ENCODE data around the gene MISP. TPM values are rescaled to one million over a fixed set of nuclear protein-coding genes. Genes with fewer than 3 reads are reported as not detected.
A peak's percentile ranks its signal among the peaks of the same experiment; 100 is the strongest.

MISP gene
- total RNA-seq, 2 donors from 2014 or later = 0.96 to 1.5 TPM

DNA sequence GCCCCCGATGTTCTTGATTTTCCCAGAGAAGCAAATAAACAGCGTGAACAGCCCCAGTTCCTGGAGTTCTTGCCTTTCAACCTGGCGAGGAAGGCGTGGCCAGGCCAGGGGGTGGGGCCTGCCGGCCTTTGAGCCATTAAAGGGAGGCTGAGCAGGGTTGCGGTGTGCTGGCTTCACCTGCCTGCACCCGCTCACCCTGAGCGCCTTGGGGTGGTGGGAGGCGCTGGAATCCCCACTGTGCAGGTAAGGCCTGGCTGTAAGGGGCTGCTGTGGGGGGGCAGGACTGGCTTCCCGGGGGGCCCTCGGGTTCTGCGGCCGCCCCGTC is 2.7 kb upstream of the MISP start:
- Histone ChIP-seq H3K9me3 (peaks cover 8 to 26% of the 10 kb centered on the region in 2 donors), H3K27me3 (no peaks in the 10 kb centered on the region), H3K4me3 (no peak overlapping the region), H3K36me3 (peaks cover 10% of the 10 kb centered on the region), H3K4me1 (no peaks in the 10 kb centered on the region), H3K27ac (no peak overlapping the region)
- TF ChIP-seq, protein P1, sequence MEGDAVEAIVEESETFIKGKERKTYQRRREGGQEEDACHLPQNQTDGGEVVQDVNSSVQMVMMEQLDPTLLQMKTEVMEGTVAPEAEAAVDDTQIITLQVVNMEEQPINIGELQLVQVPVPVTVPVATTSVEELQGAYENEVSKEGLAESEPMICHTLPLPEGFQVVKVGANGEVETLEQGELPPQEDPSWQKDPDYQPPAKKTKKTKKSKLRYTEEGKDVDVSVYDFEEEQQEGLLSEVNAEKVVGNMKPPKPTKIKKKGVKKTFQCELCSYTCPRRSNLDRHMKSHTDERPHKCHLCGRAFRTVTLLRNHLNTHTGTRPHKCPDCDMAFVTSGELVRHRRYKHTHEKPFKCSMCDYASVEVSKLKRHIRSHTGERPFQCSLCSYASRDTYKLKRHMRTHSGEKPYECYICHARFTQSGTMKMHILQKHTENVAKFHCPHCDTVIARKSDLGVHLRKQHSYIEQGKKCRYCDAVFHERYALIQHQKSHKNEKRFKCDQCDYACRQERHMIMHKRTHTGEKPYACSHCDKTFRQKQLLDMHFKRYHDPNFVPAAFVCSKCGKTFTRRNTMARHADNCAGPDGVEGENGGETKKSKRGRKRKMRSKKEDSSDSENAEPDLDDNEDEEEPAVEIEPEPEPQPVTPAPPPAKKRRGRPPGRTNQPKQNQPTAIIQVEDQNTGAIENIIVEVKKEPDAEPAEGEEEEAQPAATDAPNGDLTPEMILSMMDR (IDR thresholded peaks at IDR 0.05) = no peak
- DNase-seq (ENCODE audit: low spot score) = no peak

DNA sequence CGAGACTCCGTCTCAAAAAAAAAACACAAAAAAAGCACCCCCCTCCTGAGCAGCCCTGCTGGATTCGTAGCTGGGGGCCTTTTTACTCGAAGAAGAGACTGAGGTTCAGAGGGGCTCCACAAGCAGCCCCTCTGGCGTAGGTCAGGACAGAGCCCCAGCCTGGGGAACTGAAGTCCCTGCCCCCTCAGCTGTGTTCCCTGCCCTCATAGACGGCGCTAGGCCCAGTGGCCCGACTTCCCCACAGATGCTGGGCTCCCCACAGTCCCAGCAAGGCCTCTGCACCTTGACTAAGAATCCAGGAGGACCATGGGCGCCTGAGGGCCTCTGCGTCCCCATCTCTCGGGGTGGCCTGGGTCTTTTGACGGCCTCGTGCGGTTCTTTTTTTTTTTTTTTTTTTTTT is 1.1 kb upstream of the MISP start:
- no peak for DNase-seq (ENCODE audit: low spot score)
- TF ChIP-seq, protein P1 (IDR thresholded peaks at IDR 0.05) = no peak
- peaks cover 8 to 12% of the 10 kb centered on the region in 2 donors for H3K9me3 ChIP-seq
- no peak overlapping the region for H3K4me3 ChIP-seq
- no peaks in the 10 kb centered on the region for H3K4me1 ChIP-seq
- H3K27ac ChIP-seq = no peak overlapping the region
- H3K27me3 ChIP-seq = no peaks in the 10 kb centered on the region
- peaks cover 10% of the 10 kb centered on the region for H3K36me3 ChIP-seq

DNA sequence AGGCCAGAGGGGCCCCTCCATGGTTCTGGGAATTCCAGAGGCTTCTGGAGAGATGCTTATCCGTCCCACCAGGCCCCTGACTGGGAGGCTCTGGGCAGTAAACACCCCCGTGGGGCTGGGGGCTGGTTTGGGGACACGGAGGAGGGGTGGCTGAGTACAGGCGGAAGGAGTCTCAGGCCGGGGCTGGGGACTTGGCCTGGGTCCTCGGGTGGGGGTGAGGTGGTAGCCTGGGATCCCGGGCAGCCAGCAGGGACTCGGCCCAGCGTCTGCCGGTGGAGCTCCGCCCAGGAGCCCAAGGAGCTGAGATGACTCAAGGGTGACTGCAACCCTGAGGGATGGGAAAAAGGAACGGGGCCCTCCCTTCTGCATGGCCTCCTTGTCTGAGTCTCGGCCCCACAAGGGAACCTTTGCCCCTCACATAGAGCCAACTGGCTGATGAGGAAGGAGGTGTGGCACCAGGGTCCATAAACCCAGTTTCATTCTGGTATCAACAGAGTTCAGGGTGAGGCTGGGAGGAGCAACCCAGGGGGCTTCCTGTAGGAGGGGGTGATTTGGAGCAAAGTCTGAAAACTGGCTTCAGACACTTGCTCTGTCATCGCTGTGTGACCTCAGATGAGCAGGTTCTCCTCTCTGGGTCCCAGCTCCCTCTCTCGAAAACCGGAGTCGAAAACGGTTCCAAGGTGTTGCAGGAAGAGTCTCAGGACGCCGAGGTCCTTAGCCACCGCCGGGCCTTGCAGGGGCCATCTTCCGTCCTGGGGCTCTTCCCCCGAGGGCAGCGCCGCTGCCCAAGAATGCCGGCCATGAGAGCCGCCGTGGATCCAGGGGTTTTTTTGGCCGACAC is 809 bp downstream of the MISP start:
- H3K36me3 ChIP-seq = peaks cover 3% of the 10 kb centered on the region
- H3K27me3 ChIP-seq = no peaks in the 10 kb centered on the region
- no peak overlapping the region for H3K27ac ChIP-seq
- no peak overlapping the region for H3K4me3 ChIP-seq
- TF ChIP-seq, protein P1 (IDR thresholded peaks at IDR 0.05) = no peak
- peaks cover 8 to 12% of the 10 kb centered on the region in 2 donors for H3K9me3 ChIP-seq
- H3K4me1 ChIP-seq = no peaks in the 10 kb centered on the region
- peak; percentile 64 for DNase-seq (ENCODE audit: low spot score)

DNA sequence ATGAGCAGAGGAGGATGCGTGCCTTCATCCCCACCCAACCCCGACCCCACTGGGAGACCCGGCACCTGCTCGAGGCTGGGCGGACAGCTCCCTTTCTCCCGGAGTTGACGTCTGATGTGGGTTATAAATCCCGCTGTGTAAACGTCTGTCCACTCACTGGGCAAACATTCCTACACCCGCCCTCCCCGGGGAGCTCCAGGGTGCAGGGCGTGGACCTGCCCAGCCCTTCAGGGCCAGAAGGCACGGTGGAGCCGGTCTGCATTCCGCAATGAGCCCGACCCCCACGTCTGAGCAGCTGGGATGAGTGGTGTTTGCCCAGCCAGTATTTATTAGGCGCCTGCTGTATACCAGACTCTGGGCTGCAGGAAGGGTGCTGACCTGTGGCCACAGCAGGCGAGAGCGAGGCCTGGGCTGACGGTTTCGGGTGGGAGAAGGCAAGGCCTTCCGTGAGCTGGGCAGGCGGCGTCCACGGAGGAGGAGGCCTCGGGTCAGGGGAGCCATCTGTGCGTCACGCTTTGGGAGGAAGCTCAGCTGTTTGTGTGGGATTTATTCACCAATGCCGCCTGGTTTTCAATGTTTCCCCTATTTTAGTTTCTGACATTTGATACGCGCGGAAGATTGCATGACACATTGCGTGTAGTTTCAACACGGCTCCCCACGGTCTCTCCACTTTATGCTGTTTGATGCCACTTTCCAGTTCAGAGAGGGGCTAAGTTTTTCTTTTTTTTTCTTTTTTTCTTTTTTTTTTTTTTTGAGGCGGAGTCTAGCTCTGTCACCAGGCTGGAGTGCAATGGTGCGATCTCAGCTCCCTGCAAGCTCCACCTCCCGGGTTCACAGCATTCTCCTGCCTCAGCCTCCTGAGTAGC is 2.0 kb downstream of the MISP start:
- TF ChIP-seq, protein P1 (IDR thresholded peaks at IDR 0.05) = no peak
- Histone ChIP-seq H3K9me3 (peaks cover under 1 to 4% of the 10 kb centered on the region in 2 donors), H3K4me1 (no peaks in the 10 kb centered on the region), H3K36me3 (no peaks in the 10 kb centered on the region), H3K4me3 (no peak overlapping the region), H3K27me3 (no peaks in the 10 kb centered on the region), H3K27ac (no peak overlapping the region)
- peak; percentile 62 for DNase-seq (ENCODE audit: low spot score)

DNA sequence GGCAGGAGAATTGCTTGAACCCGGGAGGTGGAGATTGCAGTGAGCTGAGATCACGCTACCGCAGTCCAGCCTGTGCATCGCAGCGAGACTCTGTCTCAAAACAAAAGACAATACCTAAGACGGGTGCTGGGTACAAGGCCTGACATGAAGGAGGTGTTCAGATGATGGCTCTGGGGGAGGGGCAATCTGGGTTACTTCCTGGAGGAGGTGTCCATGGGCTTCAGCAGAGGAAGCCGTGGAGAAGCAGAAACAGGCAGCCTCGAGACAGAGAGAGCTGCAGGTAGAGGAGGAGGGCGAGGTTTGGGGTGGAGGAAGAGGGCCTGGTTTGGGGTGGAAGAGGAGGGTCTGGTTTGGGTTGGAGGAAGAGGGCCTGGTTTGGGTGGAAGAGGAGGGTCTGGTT is 3.6 kb downstream of the MISP start:
- Histone ChIP-seq H3K27me3 (no peaks in the 10 kb centered on the region), H3K9me3 (peaks cover 0 to 10% of the 10 kb centered on the region in 2 donors)
- TF ChIP-seq, protein P1 (IDR thresholded peaks at IDR 0.05) = no peak

More for the DNA sequence above, 3.6 kb downstream of the MISP start:
- DNase-seq (ENCODE audit: low spot score) = no peak
- no peaks in the 10 kb centered on the region for H3K36me3 ChIP-seq
- H3K27ac ChIP-seq = no peak overlapping the region
- H3K4me1 ChIP-seq = no peaks in the 10 kb centered on the region
- no peak overlapping the region for H3K4me3 ChIP-seq

All from right atrium auricular region (tissue), 2 donors.